T47D (cell line): Measurements from ENCODE around the gene WASHC3.
"Not testable (repeated sequence)": the region's sequence is repeated elsewhere in the genome, so short reads cannot be mapped to it uniquely, and the experiment has no call there.

ENCODE experiments used
- DNase-seq, 2 experiments: peaks; one replicate each; pipeline versions ENCODE4 v3.0.0 to v3.0.0-alpha.2; 2011 to 2012; ENCODE audit warnings: low read depth in 1 of 2, low spot score in 1 of 2
- JUND ChIP-seq: IDR thresholded peaks from 2 replicates; pipeline ENCODE4 v1.6.1; 2012; ENCODE audit warnings: low read depth
- in situ Hi-C: cut with HindIII; loops from 2 replicates; pipeline ENCODE4 v1.10.0; 2016; ENCODE audit warnings: low sequenced_read_pairs, low pct_unique_long_range_greater_than_20kb

WASHC3 gene

DNA sequence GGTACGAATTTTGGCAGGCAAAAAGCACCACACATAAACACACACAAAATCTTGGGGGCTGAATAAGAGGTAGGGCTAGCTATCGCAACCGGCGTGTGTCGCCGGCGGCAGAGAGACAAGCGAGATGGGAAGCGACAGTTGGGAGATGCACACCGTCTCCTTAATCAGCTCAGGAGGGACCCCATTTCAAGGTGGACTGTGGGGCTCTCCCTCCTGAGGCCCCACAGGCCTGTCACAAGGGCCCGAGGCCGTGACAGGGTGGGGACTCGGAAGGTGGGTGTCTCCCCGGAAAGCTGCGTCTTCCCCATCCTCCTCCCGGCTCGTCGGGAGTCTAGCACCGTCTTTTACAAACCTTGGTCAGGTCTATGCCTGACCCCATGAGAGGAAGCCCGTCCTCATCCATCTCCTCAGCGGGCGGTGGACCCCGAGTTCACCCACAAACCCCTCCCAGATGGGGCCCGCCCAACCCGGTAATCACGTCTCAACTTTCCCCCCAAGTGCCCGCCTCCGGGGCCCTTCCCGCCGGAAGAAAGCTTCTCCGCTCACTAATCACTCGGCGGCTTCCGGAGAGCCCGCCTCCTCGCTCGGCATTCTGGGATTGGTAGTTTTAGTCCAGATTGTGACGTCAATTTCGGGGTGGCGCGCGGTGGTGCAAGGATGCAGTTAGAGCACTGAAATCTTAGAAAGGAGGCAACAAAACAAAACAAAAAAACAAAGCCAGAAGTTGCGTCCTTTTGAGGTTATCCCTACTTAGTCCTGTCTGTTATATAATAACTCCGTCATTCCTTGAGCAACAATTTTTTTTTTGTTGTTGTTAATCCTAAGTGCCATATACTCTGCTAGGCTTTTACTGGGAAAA lies at the start of gene WASHC3:
Gene WASHC3, minus strand, starts transcription at position 432 of the 859 bp plus-strand sequence. Its CDS starts 29 bp downstream, at position 403.
- no peak for TF ChIP-seq JUND
- in situ Hi-C loops, result no loop called here

GRCh38 chr12:102110782-102111181 lies 49.0 kb upstream of the WASHC3 start:
- in situ Hi-C loops, result no loop called here
- DNase-seq, result no peak

More for the DNA sequence above, at the start of gene WASHC3:
- peak; percentile 63 to 95 for DNase-seq

DNA sequence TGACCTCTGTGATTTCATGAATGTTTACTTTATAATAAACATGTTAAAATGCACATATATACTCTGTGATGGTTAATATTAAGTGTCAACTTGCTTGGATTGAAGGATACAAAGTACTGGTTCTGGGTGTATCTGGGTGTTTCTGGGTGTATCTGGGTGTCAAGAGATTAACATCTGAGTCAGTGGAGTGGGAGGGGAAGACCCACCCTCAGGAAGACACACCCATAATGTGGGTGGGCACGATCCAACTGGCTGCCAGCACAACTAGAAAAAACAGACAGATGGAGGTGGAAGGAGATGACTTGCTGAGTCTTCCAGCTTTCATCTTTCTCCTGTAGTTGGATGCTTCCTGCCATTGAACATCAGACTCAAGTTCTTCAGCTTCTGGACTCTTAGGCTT lies 46.2 kb upstream of the WASHC3 start:
- no peak for DNase-seq
- in situ Hi-C loops, result no loop called here
- no peak for TF ChIP-seq JUND

More at GRCh38 chr12:102110782-102111181, 49.0 kb upstream of the WASHC3 start:
- TF ChIP-seq JUND, result no peak

GRCh38 chr12:102106905-102107304 lies 45.1 kb upstream of the WASHC3 start:
- DNase-seq, result no peak
- in situ Hi-C loops, result no loop called here
- no peak for TF ChIP-seq JUND

DNA sequence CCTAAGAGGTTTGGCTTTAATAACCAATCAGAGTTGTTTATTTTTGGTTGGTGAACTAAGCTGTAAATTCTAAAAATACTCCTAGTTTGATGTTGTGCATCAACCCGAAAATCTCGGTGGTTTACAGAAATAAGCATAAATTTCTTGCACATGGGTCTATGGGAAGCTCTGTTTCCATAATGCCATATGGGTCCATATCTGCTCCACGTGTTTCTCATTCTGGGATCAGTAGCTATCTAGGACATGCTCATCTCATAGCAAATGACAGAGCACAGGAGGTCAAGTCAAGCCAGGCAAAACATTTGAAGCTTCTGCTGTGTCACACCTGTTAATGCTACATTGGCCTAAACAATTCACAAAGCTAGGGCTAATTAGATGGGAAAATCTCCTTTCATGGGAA lies 35.1 kb upstream of the WASHC3 start:
- DNase-seq, result no peak
- in situ Hi-C loops, result no loop called here
- TF ChIP-seq JUND, result no peak

DNA sequence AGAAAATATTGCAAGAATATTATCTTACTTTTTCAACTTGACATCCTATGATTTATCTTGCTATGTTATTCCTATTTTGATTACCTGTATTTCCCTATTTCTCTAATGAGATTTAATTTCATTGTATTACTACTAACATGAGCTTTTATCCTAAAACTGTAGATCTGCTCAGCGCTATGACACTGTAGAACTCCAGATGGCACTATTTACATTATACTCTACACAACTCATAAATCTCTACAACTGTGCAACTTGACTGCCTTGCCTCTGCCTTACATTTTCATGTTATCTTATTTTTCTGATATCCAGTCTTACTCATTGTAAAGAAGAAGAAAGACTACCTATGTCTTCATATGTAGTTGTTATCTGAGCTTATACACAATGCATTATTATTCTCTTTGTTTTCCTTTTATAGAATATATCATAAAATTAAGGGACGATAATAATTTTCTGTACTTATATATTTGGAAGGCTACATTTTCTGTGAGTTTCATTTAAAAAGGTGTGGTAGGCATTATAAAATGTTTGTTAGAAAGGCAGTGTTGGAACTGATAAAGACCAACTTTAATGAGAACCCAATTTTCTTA lies 34.0 kb upstream of the WASHC3 start:
- peak; percentile 11 to 42 for DNase-seq
- TF ChIP-seq JUND, result no peak
- in situ Hi-C loops, result no loop called here

DNA sequence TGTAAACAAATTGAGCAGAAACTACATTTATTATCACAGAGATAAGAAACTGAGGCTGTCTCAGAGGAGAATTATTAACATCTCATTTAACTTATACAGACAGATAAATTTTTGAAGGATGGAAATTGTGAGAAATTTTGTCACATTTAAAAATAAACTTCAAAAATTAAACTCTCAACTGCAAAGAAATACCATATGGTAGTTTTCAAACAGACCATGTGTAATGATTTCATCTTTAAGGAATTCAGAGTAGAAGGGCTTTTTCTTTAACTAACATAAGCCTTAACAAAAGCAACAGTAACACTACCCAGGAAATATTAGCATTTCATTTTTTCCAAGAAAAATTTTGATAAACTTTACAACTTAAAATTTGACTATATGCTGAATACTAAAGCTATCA lies 31.5 kb upstream of the WASHC3 start:
- in situ Hi-C loops, result no loop called here
- no peak for TF ChIP-seq JUND
- no peak for DNase-seq

DNA sequence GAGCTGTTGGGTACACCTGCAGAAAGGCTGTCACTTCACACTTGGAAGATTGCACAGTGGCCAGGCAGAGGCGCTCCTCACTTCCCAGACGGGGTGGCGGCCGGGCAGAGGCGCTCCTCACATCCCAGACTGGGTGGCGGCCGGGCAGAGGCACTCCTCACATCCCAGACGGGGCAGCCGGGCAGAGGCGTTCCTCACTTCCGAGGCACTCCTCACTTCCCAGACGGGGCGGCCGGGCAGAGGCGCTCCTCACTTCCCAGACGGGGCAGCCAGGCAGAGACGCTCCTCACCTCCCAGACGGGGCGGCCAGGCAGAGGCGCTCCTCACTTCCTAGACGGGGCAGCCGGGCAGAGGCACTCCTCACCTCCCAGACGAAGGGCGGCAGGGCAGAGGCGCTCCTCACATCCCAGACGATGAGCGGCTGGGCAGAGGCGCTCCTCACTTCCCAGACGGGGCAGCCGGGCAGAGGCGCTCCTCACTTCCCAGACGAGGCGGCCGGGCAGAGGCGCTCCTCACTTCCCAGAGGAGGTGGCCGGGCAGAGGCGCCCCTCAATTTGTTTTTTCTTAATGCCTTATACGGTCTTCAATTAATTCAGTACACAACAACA lies 27.5 kb upstream of the WASHC3 start:
- in situ Hi-C loops, DNase-seq: not testable (repeated sequence)

DNA sequence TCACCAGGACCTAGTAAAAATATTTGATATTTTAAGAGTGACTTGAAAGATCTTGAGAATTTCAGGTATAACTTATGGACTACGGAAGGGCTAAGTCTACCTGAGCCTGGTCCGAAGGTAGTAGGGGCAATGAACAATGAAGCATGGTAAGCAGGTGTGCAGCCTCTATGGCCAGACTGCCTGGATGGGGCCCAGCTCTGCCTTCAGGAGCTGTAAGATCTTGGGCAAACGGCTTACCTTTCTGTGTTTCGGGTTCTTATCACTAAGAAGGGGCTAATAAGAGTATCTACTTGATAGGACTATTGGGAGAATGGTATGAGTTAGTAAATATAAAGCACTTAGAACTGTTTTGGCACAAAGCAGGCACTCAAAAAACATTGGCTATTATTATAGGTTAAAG lies 19.1 kb upstream of the WASHC3 start:
- in situ Hi-C loops, result no loop called here
- no peak for DNase-seq
- TF ChIP-seq JUND, result no peak

DNA sequence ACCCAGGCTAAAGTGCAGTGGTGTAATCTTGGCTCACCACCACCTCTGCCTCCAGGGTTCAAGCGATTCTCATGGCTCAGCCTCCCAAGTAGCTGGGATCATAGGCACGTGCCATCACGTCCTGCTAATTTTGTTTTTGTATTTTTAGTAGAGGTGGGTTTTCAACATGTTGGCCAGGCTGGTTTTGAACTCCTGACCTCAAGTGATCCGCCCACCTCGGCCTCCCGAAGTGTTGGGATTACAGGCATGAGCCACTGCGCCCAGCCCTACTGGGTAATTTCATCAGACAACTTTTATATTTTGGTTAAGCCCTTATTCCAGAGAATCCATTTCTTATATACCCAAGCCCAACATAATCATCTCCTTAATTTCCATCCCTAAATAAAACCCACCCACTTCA lies 10.3 kb upstream of the WASHC3 start:
- DNase-seq, in situ Hi-C loops: not testable (repeated sequence)

GRCh38 chr12:102069707-102070106 lies 7.9 kb upstream of the WASHC3 start:
- DNase-seq, result no peak
- in situ Hi-C loops, result no loop called here

GRCh38 chr12:102067574-102068258 lies 5.9 kb upstream of the WASHC3 start:
- in situ Hi-C loops, result no loop called here
- no peak for DNase-seq
- no peak for TF ChIP-seq JUND

More at GRCh38 chr12:102069707-102070106, 7.9 kb upstream of the WASHC3 start:
- no peak for TF ChIP-seq JUND
